PC-3 (cell line): Measurements from ENCODE around the gene SMIM27.

Experiments used
- CTCF ChIP-seq: fragments of 300-600 bp; sonication (generic); conservative IDR thresholded peaks from 2 replicates; pipeline ENCODE4 v1.5.1; 2017; ENCODE audit warnings: antibody characterized with exemption, low read depth, mild to moderate bottlenecking, low read length
- EZH2 ChIP-seq: fragments of 300-600 bp; sonication (generic); IDR thresholded peaks from one replicate; pipeline ENCODE4 v1.6.1; 2017; ENCODE audit warnings: antibody characterized with exemption, mild to moderate bottlenecking, low read length; ENCODE audit not compliant: unreplicated experiment

GRCh38 chr9:32533336-32533735, 18.8 kb upstream of the SMIM27 start:
- no peak for TF ChIP-seq CTCF
- no peak for TF ChIP-seq EZH2
